ENCODE data around the gene FRZB. TPM values are rescaled to one million over a fixed set of nuclear protein-coding genes. Genes with fewer than 3 reads are reported as not detected.
"Not testable (repeated sequence)": the region's sequence is repeated elsewhere in the genome, so short reads cannot be mapped to it uniquely, and the experiment has no call there.

Gene FRZB
- total RNA-seq, 2 experiments from 2014 or later = not detected

GRCh38 chr2:182901748-182902147 is 35.3 kb upstream of the FRZB start:
- H3K27ac Mint-ChIP-seq = no peak overlapping the region
- intact Hi-C loops (cut with micrococcal nuclease) = no loop called here
- no peaks in the 10 kb centered on the region for H3K36me3 Mint-ChIP-seq
- DNase-seq = no peak
- H3K27me3 Mint-ChIP-seq = no peaks in the 10 kb centered on the region
- no peaks in the 10 kb centered on the region for H3K9me3 Mint-ChIP-seq
- POLR2A ChIA-PET = no interaction called here
- peaks cover 2% of the 10 kb centered on the region for H3K4me1 Mint-ChIP-seq (ENCODE audit: low read depth)
- no peak overlapping the region for H3K4me3 Mint-ChIP-seq
- CTCF ChIA-PET = no interaction called here

GRCh38 chr2:182898718-182899117 is 32.3 kb upstream of the FRZB start:
- Mint-ChIP-seq H3K4me1 (ENCODE audit: low read depth) (peaks cover 2% of the 10 kb centered on the region), H3K36me3 (no peaks in the 10 kb centered on the region), H3K27me3 (no peaks in the 10 kb centered on the region), H3K4me3 (no peak overlapping the region), H3K9me3 (no peaks in the 10 kb centered on the region), H3K27ac (no peak overlapping the region)
- ChIA-PET POLR2A (interaction anchor here (0.7 kb wide), 1 partner anchor 747 kb away, joined by 3 read pairs; no protein-coding TSS in a partner anchor), CTCF (no interaction called here)
- DNase-seq = no peak
- intact Hi-C loops (cut with micrococcal nuclease) = no loop called here

- H3K4me1 Mint-ChIP-seq (ENCODE audit: low read depth) = peaks cover 2% of the 10 kb centered on the region
- H3K36me3 Mint-ChIP-seq = no peaks in the 10 kb centered on the region
- POLR2A ChIA-PET = no interaction called here
- no peak overlapping the region for H3K27ac Mint-ChIP-seq
- CTCF ChIA-PET = no interaction called here
- DNase-seq = no peak
- H3K9me3 Mint-ChIP-seq = no peaks in the 10 kb centered on the region
- intact Hi-C loops (cut with micrococcal nuclease) = no loop called here
- no peak overlapping the region for H3K4me3 Mint-ChIP-seq
- H3K27me3 Mint-ChIP-seq = no peaks in the 10 kb centered on the region
Measured at GRCh38 chr2:182897137-182897536, 30.7 kb upstream of the FRZB start.

- H3K4me1 Mint-ChIP-seq (ENCODE audit: low read depth) = peaks cover 2% of the 10 kb centered on the region
- intact Hi-C loops (cut with micrococcal nuclease) = no loop called here
- H3K4me3 Mint-ChIP-seq = no peak overlapping the region
- no peaks in the 10 kb centered on the region for H3K9me3 Mint-ChIP-seq
- H3K27ac Mint-ChIP-seq = no peak overlapping the region
- POLR2A ChIA-PET = no interaction called here
- CTCF ChIA-PET = no interaction called here
- DNase-seq = no peak
- H3K27me3 Mint-ChIP-seq = no peaks in the 10 kb centered on the region
- H3K36me3 Mint-ChIP-seq = no peaks in the 10 kb centered on the region
Measured at GRCh38 chr2:182895798-182896197, 29.4 kb upstream of the FRZB start.

GRCh38 chr2:182895169-182895568 is 28.7 kb upstream of the FRZB start:
- Mint-ChIP-seq H3K4me1 (ENCODE audit: low read depth) (peaks cover 2% of the 10 kb centered on the region), H3K36me3 (no peaks in the 10 kb centered on the region), H3K9me3 (no peaks in the 10 kb centered on the region), H3K27me3 (no peaks in the 10 kb centered on the region), H3K4me3 (no peak overlapping the region), H3K27ac (no peak overlapping the region)
- ChIA-PET CTCF (no interaction called here), POLR2A (no interaction called here)
- DNase-seq = no peak
- intact Hi-C loops (cut with micrococcal nuclease) = no loop called here

- Mint-ChIP-seq H3K4me3 (no peak overlapping the region), H3K4me1 (ENCODE audit: low read depth) (no peaks in the 10 kb centered on the region), H3K9me3 (no peaks in the 10 kb centered on the region), H3K36me3 (no peaks in the 10 kb centered on the region), H3K27me3 (peaks cover 2% of the 10 kb centered on the region), H3K27ac (no peak overlapping the region)
- CTCF ChIA-PET = no interaction called here
- intact Hi-C loops (cut with micrococcal nuclease) = no loop called here
- no peak for DNase-seq
- POLR2A ChIA-PET = no interaction called here
Measured at GRCh38 chr2:182894174-182894573, 27.7 kb upstream of the FRZB start.

GRCh38 chr2:182893666-182894065 is 27.2 kb upstream of the FRZB start:
- POLR2A ChIA-PET = no interaction called here
- CTCF ChIA-PET = no interaction called here
- no peaks in the 10 kb centered on the region for H3K4me1 Mint-ChIP-seq (ENCODE audit: low read depth)
- H3K27ac Mint-ChIP-seq = no peak overlapping the region
- H3K4me3 Mint-ChIP-seq = no peak overlapping the region
- H3K9me3 Mint-ChIP-seq = no peaks in the 10 kb centered on the region
- intact Hi-C loops (cut with micrococcal nuclease) = no loop called here
- H3K27me3 Mint-ChIP-seq = peaks cover 2% of the 10 kb centered on the region
- H3K36me3 Mint-ChIP-seq = no peaks in the 10 kb centered on the region
- no peak for DNase-seq

GRCh38 chr2:182893035-182893434 is 26.6 kb upstream of the FRZB start:
- H3K36me3 Mint-ChIP-seq; intact Hi-C loops (cut with micrococcal nuclease); POLR2A ChIA-PET; H3K9me3 Mint-ChIP-seq; H3K4me3 Mint-ChIP-seq; H3K27ac Mint-ChIP-seq; H3K27me3 Mint-ChIP-seq; CTCF ChIA-PET; H3K4me1 Mint-ChIP-seq (ENCODE audit: low read depth); DNase-seq: not testable (repeated sequence)

GRCh38 chr2:182891611-182892010 is 25.2 kb upstream of the FRZB start:
- ChIA-PET POLR2A (no interaction called here), CTCF (no interaction called here)
- Mint-ChIP-seq H3K27me3 (peaks cover 2% of the 10 kb centered on the region), H3K4me3 (no peak overlapping the region), H3K36me3 (no peaks in the 10 kb centered on the region), H3K4me1 (ENCODE audit: low read depth) (no peaks in the 10 kb centered on the region), H3K27ac (no peak overlapping the region), H3K9me3 (no peaks in the 10 kb centered on the region)
- no peak for DNase-seq
- intact Hi-C loops (cut with micrococcal nuclease) = no loop called here

- ChIA-PET CTCF (no interaction called here), POLR2A (no interaction called here)
- intact Hi-C loops (cut with micrococcal nuclease) = no loop called here
Measured at GRCh38 chr2:182890773-182891378, 24.4 kb upstream of the FRZB start.

GRCh38 chr2:182890305-182890704 is 23.9 kb upstream of the FRZB start:
- no peaks in the 10 kb centered on the region for H3K36me3 Mint-ChIP-seq
- H3K27me3 Mint-ChIP-seq = peaks cover 2% of the 10 kb centered on the region
- H3K27ac Mint-ChIP-seq = no peak overlapping the region
- H3K9me3 Mint-ChIP-seq = no peaks in the 10 kb centered on the region
- ChIA-PET POLR2A (no interaction called here), CTCF (no interaction called here)
- no peaks in the 10 kb centered on the region for H3K4me1 Mint-ChIP-seq (ENCODE audit: low read depth)
- H3K4me3 Mint-ChIP-seq = no peak overlapping the region
- no peak for DNase-seq
- intact Hi-C loops (cut with micrococcal nuclease) = no loop called here

More at GRCh38 chr2:182890773-182891378, 24.4 kb upstream of the FRZB start:
- H3K9me3 Mint-ChIP-seq = no peaks in the 10 kb centered on the region
- no peak for DNase-seq
- no peak overlapping the region for H3K4me3 Mint-ChIP-seq
- peaks cover 2% of the 10 kb centered on the region for H3K27me3 Mint-ChIP-seq
- H3K36me3 Mint-ChIP-seq = no peaks in the 10 kb centered on the region
- no peak overlapping the region for H3K27ac Mint-ChIP-seq
- H3K4me1 Mint-ChIP-seq (ENCODE audit: low read depth) = no peaks in the 10 kb centered on the region

- POLR2A ChIA-PET = no interaction called here
- intact Hi-C loops (cut with micrococcal nuclease) = no loop called here
- no peaks in the 10 kb centered on the region for H3K4me1 Mint-ChIP-seq (ENCODE audit: low read depth)
- DNase-seq = no peak
- CTCF ChIA-PET = no interaction called here
- peaks cover 2% of the 10 kb centered on the region for H3K27me3 Mint-ChIP-seq
- no peak overlapping the region for H3K27ac Mint-ChIP-seq
- H3K4me3 Mint-ChIP-seq = no peak overlapping the region
- no peaks in the 10 kb centered on the region for H3K9me3 Mint-ChIP-seq
- no peaks in the 10 kb centered on the region for H3K36me3 Mint-ChIP-seq
Measured at GRCh38 chr2:182887753-182888415, 21.4 kb upstream of the FRZB start.

GRCh38 chr2:182887093-182887492 is 20.7 kb upstream of the FRZB start:
- no peak for DNase-seq
- Mint-ChIP-seq H3K36me3 (no peaks in the 10 kb centered on the region), H3K4me1 (ENCODE audit: low read depth) (no peaks in the 10 kb centered on the region), H3K4me3 (no peak overlapping the region), H3K27ac (no peak overlapping the region), H3K9me3 (no peaks in the 10 kb centered on the region), H3K27me3 (peaks cover 2% of the 10 kb centered on the region)
- intact Hi-C loops (cut with micrococcal nuclease) = no loop called here
- POLR2A ChIA-PET = no interaction called here
- CTCF ChIA-PET = no interaction called here
